Astrocyte of the cerebellum (primary cell): Measurements from ENCODE around the gene PRR19.

Experiments used
- DNase-seq: peaks from one replicate; pipeline ENCODE4 v3.0.0-alpha.2; 2011; ENCODE audit warnings: low read depth
- H3K4me3 ChIP-seq: 2 replicates; pipeline ENCODE4 v1.5.1; 2011; ENCODE audit warnings: mild to moderate bottlenecking, low read depth, low read length, moderate library complexity
- in situ Hi-C: cut with HindIII; loops from 2 replicates; pipeline ENCODE4 v1.10.0; 2017; ENCODE audit warnings: low sequenced_read_pairs
- TF ChIP-seq, protein P1 (sequence below): IDR thresholded peaks from 2 replicates; pipeline ENCODE4 v1.5.1; 2012; ENCODE audit warnings: low read length, low read depth, moderate library complexity, mild to moderate bottlenecking; ENCODE audit errors: missing control alignments

Gene PRR19

DNA sequence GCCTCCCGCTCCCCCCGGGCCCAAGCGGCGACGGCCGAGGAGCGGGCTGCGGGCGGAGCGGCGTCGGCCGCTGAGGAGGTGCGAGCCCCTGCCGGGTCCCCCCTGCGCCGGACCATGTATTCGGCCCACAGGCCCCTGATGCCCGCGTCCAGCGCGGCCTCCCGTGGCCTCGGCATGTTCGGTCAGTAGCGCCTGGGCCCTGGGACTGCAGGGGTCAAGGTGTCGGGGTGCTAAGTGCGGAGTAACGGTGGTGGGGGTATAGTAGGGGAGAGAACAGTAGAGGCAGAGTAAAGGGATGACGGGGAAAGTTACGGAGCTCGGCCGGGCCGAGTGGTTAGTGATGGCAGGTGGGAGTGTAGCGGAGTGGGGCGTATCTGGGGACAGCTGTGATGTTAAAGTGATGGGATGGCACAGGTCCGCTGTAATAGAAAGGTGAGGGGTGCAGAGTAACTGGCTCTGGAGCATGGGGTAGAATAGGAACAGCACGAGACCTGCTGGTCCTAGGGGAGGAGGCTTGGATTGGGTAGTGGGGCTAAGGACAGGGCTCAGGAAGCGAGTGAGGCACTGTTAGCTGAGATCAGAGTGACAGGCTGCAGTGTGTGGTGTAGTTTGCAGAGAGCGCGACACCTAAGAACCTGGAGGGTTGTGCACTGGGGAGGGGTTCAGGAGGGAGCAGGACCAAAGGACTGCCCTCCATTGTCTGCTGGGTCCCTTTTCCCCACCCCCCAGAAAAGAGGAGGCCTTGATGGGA lies 17.2 kb upstream of the PRR19 start:
- TF ChIP-seq, protein P1, sequence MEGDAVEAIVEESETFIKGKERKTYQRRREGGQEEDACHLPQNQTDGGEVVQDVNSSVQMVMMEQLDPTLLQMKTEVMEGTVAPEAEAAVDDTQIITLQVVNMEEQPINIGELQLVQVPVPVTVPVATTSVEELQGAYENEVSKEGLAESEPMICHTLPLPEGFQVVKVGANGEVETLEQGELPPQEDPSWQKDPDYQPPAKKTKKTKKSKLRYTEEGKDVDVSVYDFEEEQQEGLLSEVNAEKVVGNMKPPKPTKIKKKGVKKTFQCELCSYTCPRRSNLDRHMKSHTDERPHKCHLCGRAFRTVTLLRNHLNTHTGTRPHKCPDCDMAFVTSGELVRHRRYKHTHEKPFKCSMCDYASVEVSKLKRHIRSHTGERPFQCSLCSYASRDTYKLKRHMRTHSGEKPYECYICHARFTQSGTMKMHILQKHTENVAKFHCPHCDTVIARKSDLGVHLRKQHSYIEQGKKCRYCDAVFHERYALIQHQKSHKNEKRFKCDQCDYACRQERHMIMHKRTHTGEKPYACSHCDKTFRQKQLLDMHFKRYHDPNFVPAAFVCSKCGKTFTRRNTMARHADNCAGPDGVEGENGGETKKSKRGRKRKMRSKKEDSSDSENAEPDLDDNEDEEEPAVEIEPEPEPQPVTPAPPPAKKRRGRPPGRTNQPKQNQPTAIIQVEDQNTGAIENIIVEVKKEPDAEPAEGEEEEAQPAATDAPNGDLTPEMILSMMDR = no peak
- peak overlapping the region; percentile 75 for H3K4me3 ChIP-seq
- no peak for DNase-seq
- in situ Hi-C loops = no loop called here

DNA sequence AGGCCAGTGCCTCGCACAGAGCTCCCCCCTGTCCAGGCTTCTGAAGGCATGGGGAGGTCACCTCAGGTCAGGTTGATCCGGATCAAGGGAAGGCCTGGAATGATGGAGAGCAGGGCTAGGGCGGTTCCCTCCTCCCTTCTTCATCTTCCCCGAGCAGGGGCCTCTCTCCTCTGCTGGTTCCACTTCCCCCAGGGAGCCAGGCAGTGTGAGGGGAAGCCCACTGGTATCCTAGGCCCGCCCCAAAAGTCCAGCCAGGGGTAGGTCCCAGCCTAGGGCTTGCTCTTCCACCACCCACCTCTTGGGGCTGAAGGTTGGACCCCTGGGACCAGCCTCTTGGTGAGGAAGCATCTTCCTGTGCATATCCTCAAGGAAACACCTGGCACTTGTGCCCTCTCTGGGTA lies 16.4 kb upstream of the PRR19 start:
- TF ChIP-seq, protein P1 = no peak
- DNase-seq = no peak
- peak overlapping the region; percentile 75 for H3K4me3 ChIP-seq
- in situ Hi-C loops = no loop called here

DNA sequence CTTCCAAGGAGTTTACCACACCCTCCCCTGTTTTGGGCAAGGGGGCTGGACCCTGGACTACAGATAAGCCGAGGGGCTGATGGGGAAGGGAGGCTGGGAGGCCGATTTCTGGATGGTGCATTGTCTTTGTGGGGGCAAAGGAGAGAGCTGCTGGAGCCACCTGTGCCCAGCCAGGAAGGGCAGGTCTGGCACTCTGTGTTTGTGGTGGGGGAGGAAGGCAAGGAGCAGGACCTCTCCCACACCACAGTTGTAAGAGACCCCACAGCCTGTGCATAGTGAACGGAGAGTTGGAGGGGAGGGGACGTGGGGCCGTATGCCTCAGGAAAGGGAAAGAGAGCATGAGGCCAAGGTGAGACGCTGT lies 16.0 kb upstream of the PRR19 start:
- in situ Hi-C loops = no loop called here
- no peak for DNase-seq
- peak overlapping the region; percentile 75 for H3K4me3 ChIP-seq
- TF ChIP-seq, protein P1 = no peak

DNA sequence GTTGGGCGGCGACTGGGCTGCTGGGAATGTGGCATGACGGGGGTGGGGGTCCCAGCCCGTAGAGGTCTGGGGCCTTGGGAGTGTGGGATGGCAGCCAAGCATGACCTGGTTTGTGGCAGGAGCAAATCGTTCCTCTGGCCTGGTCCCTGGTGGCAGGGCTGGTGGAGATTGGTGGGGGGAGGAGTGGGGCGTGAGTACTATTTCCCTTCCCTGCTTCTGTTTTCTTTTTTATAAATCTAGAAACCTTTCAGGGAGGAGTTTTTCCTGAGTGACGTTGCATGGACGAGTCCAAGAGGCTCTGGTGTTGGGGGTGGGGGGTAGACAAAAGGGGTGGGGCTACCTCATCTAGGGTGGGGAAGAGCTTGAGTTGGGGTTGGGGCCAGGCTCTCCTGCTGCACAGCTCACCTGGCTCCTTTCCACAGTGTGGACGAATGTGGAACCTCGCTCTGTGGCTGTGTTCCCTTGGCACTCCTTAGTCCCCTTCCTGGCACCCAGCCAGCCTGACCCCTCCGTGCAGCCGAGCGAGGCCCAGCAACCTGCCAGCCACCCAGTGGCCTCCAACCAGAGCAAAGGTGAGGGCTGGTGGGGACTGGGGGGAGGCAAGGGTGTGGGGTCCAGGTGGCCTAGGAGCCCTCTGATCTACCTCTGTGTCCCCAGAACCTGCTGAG lies 15.4 kb upstream of the PRR19 start:
- H3K4me3 ChIP-seq = peak overlapping the region; percentile 75
- TF ChIP-seq, protein P1 = no peak
- no peak for DNase-seq
- in situ Hi-C loops = no loop called here

DNA sequence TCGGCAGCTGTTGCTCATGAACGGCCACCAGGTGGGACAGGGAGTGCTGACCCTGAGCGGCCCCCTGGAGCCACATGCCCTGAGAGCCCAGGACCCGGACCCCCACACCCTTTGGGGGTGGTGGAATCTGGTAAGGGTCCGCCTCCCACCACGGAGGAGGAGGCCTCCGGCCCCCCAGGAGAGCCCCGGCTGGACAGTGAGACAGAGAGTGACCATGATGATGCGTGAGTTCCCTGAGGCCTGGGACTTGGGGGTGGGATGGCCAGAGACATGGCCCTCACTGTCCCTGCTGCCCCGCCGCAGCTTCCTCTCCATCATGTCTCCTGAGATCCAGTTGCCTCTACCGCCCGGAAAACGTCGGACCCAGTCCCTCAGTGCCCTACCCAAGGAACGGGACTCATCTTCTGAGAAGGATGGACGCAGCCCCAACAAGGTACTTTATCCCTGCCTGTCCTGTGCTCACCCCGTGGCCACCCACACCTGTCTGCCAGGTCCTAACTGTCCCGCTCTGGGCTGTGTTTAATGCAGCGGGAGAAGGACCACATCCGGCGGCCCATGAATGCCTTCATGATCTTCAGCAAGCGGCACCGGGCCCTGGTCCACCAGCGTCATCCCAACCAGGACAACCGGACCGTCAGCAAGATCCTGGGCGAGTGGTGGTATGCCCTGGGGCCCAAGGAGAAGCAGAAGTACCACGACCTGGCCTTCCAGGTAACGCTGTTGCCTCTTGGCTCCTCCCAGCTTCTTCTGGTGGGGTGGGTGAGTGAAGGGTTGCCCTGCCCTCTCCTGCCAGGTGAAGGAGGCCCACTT lies 14.7 kb upstream of the PRR19 start:
- in situ Hi-C loops = no loop called here
- no peak overlapping the region for H3K4me3 ChIP-seq
- DNase-seq = no peak
- TF ChIP-seq, protein P1 = no peak

DNA sequence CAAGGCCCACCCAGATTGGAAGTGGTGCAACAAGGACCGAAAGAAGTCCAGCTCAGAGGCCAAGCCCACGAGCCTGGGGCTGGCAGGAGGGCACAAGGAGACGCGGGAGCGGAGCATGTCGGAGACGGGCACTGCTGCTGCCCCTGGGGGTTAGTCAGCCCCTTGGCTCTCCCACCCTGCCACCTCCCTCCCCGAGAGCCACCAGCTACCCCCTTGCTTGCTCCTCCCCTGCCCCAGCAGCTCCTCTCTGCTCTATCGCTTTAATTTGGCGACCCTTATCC lies 14.2 kb upstream of the PRR19 start:
- in situ Hi-C loops = no loop called here

More for the DNA sequence above, 14.2 kb upstream of the PRR19 start:
- TF ChIP-seq, protein P1 = no peak
- no peak for DNase-seq
- H3K4me3 ChIP-seq = no peak overlapping the region
